GM18519 (cell line): ENCODE data around the gene SCNN1A.

Experiments
- ATAC-seq: cut with Tn5 transposase; IDR thresholded peaks from one replicate; pipeline ENCODE4 v1.9.1; 2021; ENCODE audit warnings: mild to moderate bottlenecking, moderate library complexity; ENCODE audit not compliant: unreplicated experiment, low FRiP score

The SCNN1A gene

GRCh38 chr12:6384499-6385436 lies 9.4 kb upstream of the SCNN1A start:
- no peak for ATAC-seq

- no peak for ATAC-seq
These were observed 8.5 kb upstream of the SCNN1A start, which contains the start of gene LTBR for GRCh38 chr12:6383572-6384498. Gene LTBR (plus strand): TSS chr12:6384162. CDS start chr12:6384359, 197 bp downstream.

DNA sequence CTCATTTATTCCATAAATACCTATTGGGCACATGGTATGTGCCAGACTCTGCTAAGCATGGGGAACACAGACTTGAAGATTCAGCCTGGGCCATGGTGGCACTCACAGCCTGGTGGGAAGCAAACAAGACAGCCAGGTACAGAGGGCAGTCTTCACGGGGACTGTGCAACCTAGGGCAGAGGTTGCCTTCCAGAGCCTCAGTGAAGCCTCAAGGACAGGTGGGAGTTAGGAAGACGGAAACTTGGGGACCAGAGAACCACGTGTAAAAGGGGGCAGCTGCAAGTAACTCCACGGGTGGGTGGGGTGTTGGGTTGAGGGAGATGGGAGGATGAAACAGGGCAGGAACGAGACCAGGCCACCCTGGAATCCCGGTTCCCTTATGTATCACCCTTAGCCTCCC lies 7.6 kb upstream of the SCNN1A start:
- no peak for ATAC-seq

DNA sequence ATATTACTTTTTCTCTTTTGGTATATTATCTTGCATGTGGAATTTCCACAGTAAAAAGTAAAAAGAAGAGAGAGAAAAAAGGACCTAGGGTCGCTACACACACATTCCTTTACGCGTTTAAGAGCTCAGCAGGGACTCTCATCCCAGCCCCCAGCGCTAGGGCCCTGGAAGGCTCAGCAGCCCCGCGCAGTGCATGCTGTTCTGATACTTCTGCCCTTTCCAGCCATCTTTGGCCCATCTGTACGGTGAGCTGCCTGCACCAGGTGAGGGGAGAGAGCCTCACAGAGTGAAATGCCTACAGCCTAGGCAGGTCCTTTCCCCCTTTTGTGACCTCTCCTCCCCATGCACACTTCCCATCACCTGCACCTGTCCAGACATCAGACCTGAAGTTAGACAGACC lies 7.0 kb upstream of the SCNN1A start:
- no peak for ATAC-seq

DNA sequence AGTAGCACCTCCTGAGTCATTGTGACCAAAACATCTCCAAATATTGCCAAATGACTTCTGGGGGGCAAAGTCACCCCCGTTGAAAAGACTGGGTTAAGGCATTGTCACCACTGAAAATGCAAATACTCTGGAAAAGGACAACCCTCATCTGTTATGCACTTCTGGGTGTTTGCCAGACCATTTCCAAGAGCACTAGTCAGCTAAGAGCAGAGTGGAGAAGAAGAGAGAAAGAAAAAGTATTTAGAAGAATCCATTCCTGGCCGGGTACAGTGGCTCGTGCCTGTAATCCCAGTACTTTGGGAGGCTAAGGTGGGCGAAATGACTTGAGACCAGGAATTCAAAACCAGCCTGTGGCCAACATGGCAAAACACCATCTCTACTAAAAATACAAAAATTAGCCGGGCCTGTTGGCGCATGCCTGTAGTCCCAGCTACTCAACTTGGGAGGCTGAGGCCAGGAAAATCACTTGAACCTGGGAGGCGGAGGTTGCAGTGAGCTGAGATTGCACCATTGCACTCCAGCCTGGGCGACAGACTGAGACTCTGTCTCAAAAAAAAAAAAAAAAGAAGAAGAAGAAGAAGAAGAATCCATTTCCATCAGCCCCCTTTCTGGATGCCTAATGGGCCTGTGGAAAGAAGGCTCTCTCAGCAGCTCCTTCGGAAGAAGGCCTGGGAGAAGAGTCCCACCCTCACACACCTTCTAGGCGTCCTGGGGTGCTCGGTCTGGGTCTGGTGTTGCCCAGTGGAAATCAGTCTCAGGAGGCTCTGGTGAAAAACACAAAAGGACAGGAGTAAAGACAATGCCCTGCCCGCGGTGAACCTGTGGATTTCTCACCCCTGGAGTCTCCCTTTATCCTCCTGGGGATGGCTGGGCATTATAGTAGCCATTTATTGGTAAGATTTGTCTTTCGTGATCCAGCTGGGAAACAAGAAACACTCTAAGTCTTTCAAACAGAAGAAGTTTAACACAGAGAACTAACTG lies 5.1 kb upstream of the SCNN1A start:
- ATAC-seq = no peak

GRCh38 chr12:6378709-6379472 lies 3.5 kb upstream of the SCNN1A start:
- no peak for ATAC-seq

- no peak for ATAC-seq
These were observed 2.3 kb upstream of the SCNN1A start for GRCh38 chr12:6377667-6377994.

DNA sequence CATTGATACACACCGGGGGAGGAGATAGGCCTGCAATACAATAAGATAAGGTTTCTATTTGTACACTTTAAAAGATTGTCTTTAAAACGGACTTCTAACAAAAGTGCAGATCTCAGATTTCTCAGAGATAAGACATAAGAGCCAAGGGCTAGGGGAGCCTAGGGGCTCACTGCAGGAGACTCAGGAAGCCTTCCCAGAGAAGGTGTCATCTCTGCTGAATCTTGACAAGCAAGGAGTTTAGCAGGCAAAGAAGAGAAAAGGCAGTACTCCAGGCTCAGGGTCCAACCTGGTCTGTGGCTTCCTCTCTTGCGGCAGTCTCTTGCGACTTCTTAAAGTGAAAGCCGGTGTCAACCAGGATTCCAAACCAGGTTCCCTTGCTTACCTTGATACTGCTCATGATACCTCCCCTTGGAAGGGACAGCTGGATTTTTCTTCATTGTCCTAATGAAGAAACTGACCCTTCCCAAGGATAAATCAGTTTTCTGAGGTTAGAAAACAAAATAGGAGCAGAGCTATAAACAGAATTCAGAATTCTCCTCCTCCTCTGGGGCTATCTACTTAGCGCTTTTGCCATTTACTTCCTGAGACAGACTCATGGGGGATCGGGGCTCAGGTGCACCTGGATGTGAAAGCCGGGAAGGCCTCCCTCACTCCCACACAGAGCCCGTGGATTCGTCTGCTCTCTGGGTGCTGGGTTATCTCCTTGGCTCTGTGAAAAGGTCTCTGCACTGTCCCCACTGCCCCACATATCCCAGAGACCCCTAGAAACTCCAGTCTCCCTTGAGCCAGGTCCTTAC lies 1.7 kb upstream of the SCNN1A start:
- no peak for ATAC-seq

DNA sequence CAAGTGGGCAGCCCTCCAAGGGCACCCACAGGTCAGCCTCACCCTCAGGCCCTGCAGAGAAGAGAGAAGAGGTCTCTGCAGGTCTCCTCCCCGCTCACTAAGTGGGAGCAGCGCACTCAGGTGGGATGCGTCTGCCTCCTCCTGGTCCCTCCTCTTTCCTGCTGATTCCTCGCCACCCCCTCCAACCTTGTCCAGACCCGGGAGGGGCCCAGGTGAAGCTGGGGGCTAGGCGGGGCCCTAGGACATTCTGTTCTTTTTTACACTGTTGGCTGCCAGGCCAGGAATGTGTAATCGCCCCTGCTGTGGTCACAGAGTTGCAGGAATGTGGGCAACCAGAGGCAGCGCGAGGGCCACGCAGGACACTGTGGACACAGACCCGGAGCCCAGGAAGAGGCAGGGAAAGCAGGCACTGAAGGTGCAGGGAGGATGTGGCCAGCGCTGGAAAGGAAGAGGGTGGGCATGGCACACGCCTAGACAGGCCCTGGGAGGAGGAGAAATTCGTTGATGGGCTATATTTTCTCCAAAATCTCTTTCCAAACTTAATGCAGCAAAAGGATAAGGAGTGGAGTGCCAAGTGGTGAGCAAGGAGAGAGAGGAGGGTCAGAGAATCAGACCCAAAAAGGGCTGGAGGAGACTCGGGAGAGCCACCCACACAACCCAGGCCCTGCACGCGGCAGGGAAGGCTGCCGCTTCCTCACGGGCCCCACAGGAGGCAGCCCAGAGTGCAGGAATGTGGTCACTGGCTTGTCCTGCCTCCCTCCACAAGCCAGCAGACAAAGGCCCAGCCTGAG lies 911 bp upstream of the SCNN1A start:
- no peak for ATAC-seq

DNA sequence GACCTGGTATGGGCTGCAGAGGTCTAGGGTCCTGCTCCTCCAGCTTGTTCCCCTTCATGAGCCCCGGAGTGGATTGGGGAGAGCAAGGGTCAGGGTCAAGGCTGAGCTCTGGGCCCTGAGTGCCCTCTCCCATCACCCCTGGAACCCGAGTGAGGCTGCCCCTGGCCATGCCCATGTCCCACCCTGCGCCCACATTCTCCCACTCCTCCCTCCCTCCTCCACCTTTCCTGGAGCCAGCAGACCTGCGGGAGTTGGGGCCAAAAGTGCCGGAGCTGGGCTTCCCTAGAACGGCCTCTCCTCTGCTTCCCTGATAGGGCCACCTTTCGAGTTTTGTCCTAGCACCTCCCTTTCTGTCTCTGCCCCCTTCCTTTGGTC lies 590 bp downstream of the SCNN1A start:
- no peak for ATAC-seq

DNA sequence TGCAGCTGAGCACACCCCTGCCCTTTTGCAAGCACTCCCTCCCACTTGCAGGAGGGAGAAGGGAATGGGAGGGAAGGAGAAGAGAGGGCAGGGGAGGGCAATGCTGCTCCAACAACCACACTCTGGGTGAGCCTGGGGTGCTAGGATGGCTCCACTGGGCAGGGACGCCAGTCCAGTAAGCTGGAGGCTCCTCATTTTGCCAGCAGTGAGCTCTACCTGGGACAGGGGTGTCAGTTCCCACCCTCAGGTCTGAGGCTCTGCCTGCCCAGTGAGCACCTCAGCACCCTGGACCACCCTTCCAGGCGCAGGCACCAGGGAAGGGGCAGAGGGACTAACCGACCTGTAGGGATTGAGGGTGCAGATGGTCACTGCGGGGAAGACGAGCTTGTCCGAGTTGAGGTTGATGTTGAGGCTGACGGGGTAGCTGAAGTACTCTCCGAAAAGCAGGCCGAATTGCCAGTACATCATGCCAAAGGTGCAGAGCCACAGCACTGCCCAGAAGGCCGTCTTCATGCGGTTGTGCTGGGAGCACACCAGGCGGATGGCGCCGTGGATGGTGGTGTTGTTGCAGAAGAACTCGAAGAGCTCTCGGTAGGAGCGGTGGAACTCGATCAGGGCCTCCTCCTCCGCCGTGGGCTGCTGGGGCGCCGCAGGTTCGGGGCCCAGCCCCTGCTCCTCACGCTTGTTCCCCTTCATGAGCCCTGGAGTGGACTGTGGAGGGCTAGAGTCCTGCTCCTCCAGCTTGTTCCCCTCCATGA lies 1.2 kb downstream of the SCNN1A start:
- no peak for ATAC-seq

DNA sequence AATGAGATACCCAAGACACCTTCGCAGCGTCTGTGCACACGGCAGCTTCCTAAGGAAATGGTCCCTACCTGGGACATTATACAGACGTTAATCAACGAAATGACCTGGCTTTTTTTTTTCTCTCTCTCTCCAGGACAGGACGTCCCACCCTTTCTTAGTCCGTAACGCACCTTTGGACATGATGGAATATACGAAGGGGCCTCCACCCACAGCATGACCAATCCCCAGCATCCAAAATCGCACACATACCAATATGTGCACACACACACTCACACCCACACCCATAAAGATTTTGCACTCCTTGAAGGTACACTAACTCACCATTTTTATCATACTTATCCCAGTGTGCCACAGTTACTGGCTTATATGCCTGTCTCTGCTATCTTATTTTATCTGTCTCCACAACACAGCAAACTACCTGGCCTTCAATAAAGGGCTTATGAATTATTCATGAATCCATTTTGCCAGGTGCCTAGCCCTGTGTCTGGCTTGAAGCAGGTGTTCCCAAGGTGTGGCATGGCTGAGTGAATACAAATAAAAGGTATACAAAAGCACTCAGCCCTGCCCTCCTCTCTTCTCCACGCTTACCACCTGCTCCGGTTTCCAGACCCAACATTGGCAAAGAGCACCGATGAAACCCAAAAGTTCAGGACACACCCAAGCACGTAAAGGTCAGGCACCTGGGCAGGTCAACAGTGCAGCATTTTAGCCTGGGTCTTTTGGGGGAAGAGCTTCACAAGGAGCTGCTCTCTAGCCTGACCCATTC lies 2.2 kb downstream of the SCNN1A start:
- ATAC-seq = no peak

- ATAC-seq = no peak
These were observed 2.9 kb downstream of the SCNN1A start for GRCh38 chr12:6372403-6373003.

DNA sequence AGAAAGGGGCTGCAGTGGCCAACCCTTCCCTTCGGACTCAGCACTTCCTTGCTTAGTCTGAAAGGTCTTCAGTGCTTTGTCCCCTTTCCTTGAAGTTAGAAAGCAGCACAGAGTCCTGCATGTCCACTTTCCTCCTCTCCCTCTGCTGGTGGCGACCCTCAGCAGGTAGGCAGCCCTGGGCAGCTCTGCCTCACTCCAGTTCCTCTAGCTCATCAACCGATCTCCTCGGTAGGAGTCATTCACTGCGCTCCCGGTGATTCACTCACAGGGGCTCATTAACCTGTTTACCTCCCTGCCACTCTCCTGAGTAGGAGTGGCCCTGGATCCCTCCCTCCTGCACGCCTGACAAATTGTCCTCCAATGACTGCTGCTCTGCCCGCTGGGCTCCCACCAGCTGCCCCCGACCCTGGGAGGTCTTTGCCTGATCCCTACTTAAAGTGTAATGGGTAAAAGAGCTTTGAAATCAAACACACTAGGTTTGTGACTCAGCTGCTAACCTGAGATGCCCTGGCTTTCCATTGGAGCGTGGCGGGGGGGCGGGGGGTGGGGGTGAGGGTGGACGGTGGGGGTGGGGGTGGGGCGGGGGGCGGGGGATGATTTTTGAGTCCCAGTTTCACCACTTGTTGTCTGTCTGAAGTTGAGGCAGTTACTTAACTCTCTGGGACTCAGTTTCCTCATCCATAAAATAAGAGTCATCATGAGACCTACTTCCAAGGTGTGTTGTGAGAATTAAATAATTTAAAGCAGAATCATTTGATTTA lies 4.2 kb downstream of the SCNN1A start:
- ATAC-seq = no peak

GRCh38 chr12:6370576-6370935 lies 4.8 kb downstream of the SCNN1A start:
- no peak for ATAC-seq
